Stomach (tissue), 4 donors: ENCODE measurements around the gene ZXDB.
"Not testable (repeated sequence)": the region's sequence is repeated elsewhere in the genome, so short reads cannot be mapped to it uniquely, and the experiment has no call there.

Source experiments
- CTCF ChIP-seq, 7 experiments: fragments of 450-650 bp in 4 of 7; fragments of 200-600 bp in 3 of 7; sonication (generic) in 3 of 7; IDR thresholded peaks; one replicate each; pipeline ENCODE4 v1.5.1; 2016 to 2019; ENCODE audit warnings: antibody characterized with exemption in 7 of 7, control low read depth in 2 of 7, mild to moderate bottlenecking in 1 of 7
- EP300 ChIP-seq: sonication (generic); formaldehyde crosslinking; IDR thresholded peaks from one replicate; pipeline ENCODE4 v1.6.1; 2017; ENCODE audit warnings: antibody characterized with exemption
- POLR2A ChIP-seq, 4 donors: fragments of 450-650 bp; IDR thresholded peaks; one replicate each; pipeline ENCODE4 v1.6.1; 2016; ENCODE audit warnings: antibody characterized with exemption in 4 of 4, control low read depth in 2 of 4, mild to moderate bottlenecking in 1 of 4, moderate library complexity in 1 of 4
- POLR2AphosphoS5 ChIP-seq, 3 donors: sonication (generic); formaldehyde crosslinking; IDR thresholded peaks; one replicate each; pipeline ENCODE4 v1.6.1; 2016; ENCODE audit warnings: antibody characterized with exemption in 3 of 3

GRCh38 chrX:57591284-57592159, at the start of gene ZXDB:
- TF ChIP-seq CTCF (IDR thresholded peaks at IDR 0.05); POLR2A (IDR thresholded peaks at IDR 0.05); POLR2AphosphoS5 (IDR thresholded peaks at IDR 0.05); EP300: not testable (repeated sequence)
